ENCODE data around the gene SAMD4B. TPM values are rescaled to one million over a fixed set of nuclear protein-coding genes. Genes with fewer than 3 reads are reported as not detected.

Gene SAMD4B
- total and polyA plus RNA-seq, 10 of the 15 experiments (the other 5 are each of a cell fraction or from before 2014, with no cell fraction given) = 2.4 to 43.3 (median 23.9) TPM

GRCh38 chr19:39412100-39412866, 70.1 kb downstream of the SAMD4B start, which contains the start of gene PLEKHG2 (continued):
- TF ChIP-seq EED (IDR thresholded peaks at IDR 0.05; ENCODE audit: low read depth) (peak; percentile 54; the same call in 1 of the 2 replicates), EP300 (IDR thresholded peaks at IDR 0.05; ENCODE audit: borderline replicate concordance in 1 of 2, control insufficient read depth in 1 of 2, low read depth in 2 of 2, low read length in 2 of 2) (peak; percentile 26 to 31; a peak in 2 of 4 replicates), ELK1 (IDR thresholded peaks at IDR 0.05; ENCODE audit: low read depth, low read length) (peak; percentile 81; the same call in 1 of the 2 replicates), ESRRA (IDR thresholded peaks at IDR 0.05; ENCODE audit: low read length) (peak; percentile 38; the same call in 1 of the 2 replicates), SMAD5 (IDR thresholded peaks at IDR 0.05; ENCODE audit: low read depth) (no peak), YBX1 (IDR thresholded peaks at IDR 0.05) (no peak), PBX3 (IDR thresholded peaks at IDR 0.05; ENCODE audit: insufficient replicate concordance, low read depth, low read length) (no peak), ZNF592 (IDR thresholded peaks at IDR 0.05) (peak; percentile 65; the same call in 1 of the 2 replicates), RFX5 (IDR thresholded peaks at IDR 0.05; ENCODE audit: low read depth, low read length) (no peak; the same call in 1 of the 2 replicates), CHD4 (IDR thresholded peaks at IDR 0.05) (no peak), BCLAF1 (IDR thresholded peaks at IDR 0.05) (no peak), TCF3 (IDR thresholded peaks at IDR 0.05; ENCODE audit: borderline replicate concordance, insufficient read depth, low read depth, low read length) (peak; percentile 86; the same call in 1 of the 2 replicates), LARP7 (IDR thresholded peaks at IDR 0.05) (peak; percentile 98), NR2C2 (IDR thresholded peaks at IDR 0.05; ENCODE audit: borderline replicate concordance, control insufficient read depth, insufficient read length, low read depth) (no peak), CHD1 (IDR thresholded peaks at IDR 0.05; ENCODE audit: low read depth, low read length) (peak; percentile 89; the same call in 1 of the 2 replicates), SKIL (IDR thresholded peaks at IDR 0.05; ENCODE audit: low read depth, poor library complexity, severe bottlenecking) (peak; percentile 95), CREM (IDR thresholded peaks at IDR 0.05; ENCODE audit: low read depth) (peak; percentile 86)
